K562 treated with DMSO at 1 percent for 4 hours (cell line): ENCODE results near the gene ZNF540. TPM values are rescaled to one million over a fixed set of nuclear protein-coding genes. Genes with fewer than 3 reads are reported as not detected.

Experiments
- total RNA-seq: library from RNA; unstranded; fragments of 300-600 nt; gene quantifications from 2 replicates; pipeline ENCODE4 v1.2.3, GENCODE V29; 2022; ENCODE audit not compliant: insufficient read depth

The ZNF540 gene
- total RNA-seq: 0.53 and 0.86 TPM in 2 replicates

DNA sequence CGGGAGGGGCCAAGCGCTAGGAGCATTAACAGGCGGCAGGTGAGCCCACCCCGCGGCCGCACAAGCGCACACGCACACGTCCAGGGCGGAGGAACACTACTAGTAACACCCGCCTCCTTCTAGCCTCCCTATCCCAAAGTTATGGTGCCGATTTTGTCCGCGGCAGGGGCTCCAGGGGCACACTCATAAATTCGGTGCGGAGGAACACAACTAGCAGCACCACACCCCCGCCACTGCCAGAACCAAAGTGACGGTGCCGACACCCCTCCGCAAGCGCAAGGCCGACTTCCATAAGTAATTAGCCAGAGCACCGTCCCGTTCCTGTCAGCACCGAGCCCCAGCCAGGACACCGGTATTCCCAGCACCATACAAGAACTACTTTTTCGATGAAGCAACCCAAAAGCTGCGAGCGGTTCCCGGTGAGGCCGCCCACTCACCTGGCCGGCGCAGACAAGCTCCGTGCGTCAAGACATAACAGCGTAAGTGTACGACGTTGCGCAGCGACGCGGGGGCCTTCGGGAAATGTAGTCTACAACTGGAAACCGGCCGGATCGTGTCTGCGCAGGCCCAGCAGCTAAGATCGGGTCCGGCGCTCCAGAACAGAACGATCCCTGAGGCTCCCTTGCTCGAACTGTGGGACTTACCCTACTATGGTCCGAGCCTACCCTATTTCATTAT is at the start of gene ZNF540, which contains the start of gene ZNF571:
ZNF540 (plus strand) TSS at position 573 of the 678 bp plus-strand sequence. CDS start 3,572 bp downstream, outside the sequence.
ZNF571 (minus strand) TSS at position 489 of the 678 bp plus-strand sequence. CDS start 8,116 bp downstream, outside the sequence.

GRCh38 chr19:37655301-37655688 is 60.6 kb downstream of the ZNF540 start, which contains the start of gene ZFP30:
Gene ZFP30, minus strand, starts transcription at chr19:37655465. Its CDS starts 7,643 bp downstream, at chr19:37647822.

Other genes with a start within 250 kb of the ZNF540 start
- gene ZNF527, start 223.8 kb upstream of the ZNF540 start, total RNA-seq: 0.43 and 0.77 TPM in 2 replicates
- 1.8 and 2.4 TPM in 2 replicates for gene ZNF569, start 127.4 kb upstream of the ZNF540 start, total RNA-seq
- gene ZNF570, start 125.5 kb upstream of the ZNF540 start, total RNA-seq: 0.20 and 2.2 TPM in 2 replicates
- not detected in 2 replicates for gene ZNF793, start 87.9 kb upstream of the ZNF540 start, total RNA-seq
- 1.5 TPM in 1 of 2 replicates, not detected in the other for gene ZNF571, start 84 bp upstream of the ZNF540 start, total RNA-seq
- 4.2 and 7.3 TPM in 2 replicates for gene ZFP30, start 60.6 kb downstream of the ZNF540 start, total RNA-seq
- gene ZNF607, start 124.9 kb downstream of the ZNF540 start, total RNA-seq: 1.1 and 4.7 TPM in 2 replicates
- 0.84 and 3.5 TPM in 2 replicates for gene ZNF573, start 184.7 kb downstream of the ZNF540 start, total RNA-seq